ENCODE data around the gene PLEK. TPM values are rescaled to one million over a fixed set of nuclear protein-coding genes. Genes with fewer than 3 reads are reported as not detected.

Gene PLEK
- total and polyA plus RNA-seq, 9 of the 15 experiments (the other 6 are each of a cell fraction or from before 2014, with no cell fraction given) = 0.14 to 1.2 (median 0.36) TPM

DNA sequence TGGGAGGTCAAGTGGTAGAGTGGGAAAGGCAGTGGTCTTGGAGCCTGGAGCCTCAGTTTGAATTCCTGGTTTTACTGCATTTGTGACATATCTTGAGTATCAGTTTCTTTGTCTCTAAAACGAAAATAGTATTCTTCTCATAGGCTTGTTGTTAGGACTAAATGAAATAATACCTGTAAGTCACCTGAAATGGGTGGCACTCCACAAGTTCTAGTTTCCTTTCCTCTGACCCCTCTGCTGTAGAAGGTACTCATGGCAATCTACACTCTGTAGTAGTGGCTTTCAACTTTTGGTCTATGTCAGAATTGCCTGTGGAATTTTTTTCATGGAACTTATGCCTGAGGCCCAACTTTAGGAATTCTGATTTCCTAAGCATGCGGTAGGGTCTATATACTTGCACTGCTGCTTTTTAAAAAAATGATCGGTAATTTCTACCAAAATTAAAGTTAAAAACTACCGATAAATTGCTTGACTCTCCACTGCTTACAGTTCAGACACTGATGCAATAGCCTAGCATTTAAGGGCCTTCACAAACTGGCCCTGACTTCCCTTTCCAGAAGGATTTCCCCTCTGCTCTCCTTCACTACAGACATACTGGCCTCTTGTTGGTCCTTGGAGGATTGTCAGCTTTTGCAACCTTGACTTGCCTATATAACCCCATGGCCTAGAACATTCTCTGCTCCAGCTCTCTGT lies 47.2 kb downstream of the PLEK start (continued):
- no peak for TF ChIP-seq XRCC5 (IDR thresholded peaks at IDR 0.05; ENCODE audit: low read depth, low read length)

DNA sequence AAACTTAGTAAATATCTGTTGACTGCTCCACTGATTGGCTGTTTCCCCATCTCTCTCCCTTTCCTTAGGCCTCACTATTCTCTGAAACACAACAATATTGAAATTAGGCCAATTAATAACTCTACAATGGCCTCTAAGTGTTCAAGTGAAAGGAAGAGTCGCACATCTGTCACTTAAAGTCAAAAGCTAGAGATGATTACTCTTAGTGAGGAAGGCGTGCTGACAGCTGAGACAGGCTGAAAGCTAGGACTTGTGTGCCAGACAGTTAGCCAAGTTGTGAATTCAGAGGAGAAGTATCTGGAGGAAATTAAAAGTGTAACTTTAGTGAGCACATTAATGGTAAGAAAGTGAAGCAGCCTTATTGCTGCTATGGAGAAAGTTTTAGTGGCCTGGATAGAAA lies 48.4 kb downstream of the PLEK start:
- H3K79me2 ChIP-seq (ENCODE audit: control insufficient read depth, insufficient read depth, low read length) = no peaks in the 10 kb centered on the region
- H3K9ac ChIP-seq (ENCODE audit: insufficient read depth in 1 of 2, low read depth in 2 of 2, low read length in 2 of 2) = no peak overlapping the region
- ChIA-PET CTCF (ENCODE audit: low intra/inter-chr PET ratio) (no interaction called here), POLR2A (no interaction called here)
- FAIRE-seq (no peak), ATAC-seq (no peak), DNase-seq (ENCODE audit: extremely low read depth in 1 of 4, low spot score in 3 of 4) (no peak)
- intact Hi-C loops (cut with micrococcal nuclease) (no loop called here), in situ Hi-C loops (cut with MboI) (no loop called here)
- no peaks in the 10 kb centered on the region for H3K9me1 ChIP-seq (ENCODE audit: control insufficient read depth, insufficient read depth, low read length)
- no peaks in the 10 kb centered on the region for H4K20me1 ChIP-seq (replicated peaks; ENCODE audit: control insufficient read depth, insufficient read depth, low read length)
- H3K27ac ChIP-seq (ENCODE audit: extremely low read depth, low read depth, low read length) = no peak overlapping the region
- no peak overlapping the region for H3K4me3 ChIP-seq
- H3K36me3 ChIP-seq (ENCODE audit: control insufficient read depth, insufficient read depth, low read length) = no peaks in the 10 kb centered on the region
- peaks cover 3 to 13% of the 10 kb centered on the region in 2 experiments; a peak in 3 of 5 replicates for H3K4me1 ChIP-seq (replicated peaks in 1 of 2; ENCODE audit: control insufficient read depth in 2 of 2, insufficient read depth in 2 of 2, low read length in 2 of 2)
- no peaks in the 10 kb centered on the region for H3K9me3 ChIP-seq (replicated peaks; ENCODE audit: control insufficient read depth, insufficient read depth, low read depth, low read length)
- WGBS (ENCODE audit: insufficient coverage, low coverage, missing lambda C conversion rate) = 70% methylated on average over 2 of the region's 2 CpGs
- no peaks in the 10 kb centered on the region for H3K27me3 ChIP-seq (ENCODE audit: control insufficient read depth in 2 of 2, insufficient read depth in 2 of 2, low read length in 2 of 2)
- no peak overlapping the region for H2AFZ ChIP-seq (ENCODE audit: low read depth, low read length)
- no TSS peak for BruUV-seq (replicated peaks)
- H3K4me2 ChIP-seq (ENCODE audit: insufficient read depth, low read length) = no peak overlapping the region
- peak; percentile 72 for TF ChIP-seq MEIS2 (IDR thresholded peaks at IDR 0.05; ENCODE audit: partially characterized antibody)
- no peak for TF ChIP-seq ZNF778 (CRISPR knock-in tag; IDR thresholded peaks at IDR 0.05)
- TF ChIP-seq NR3C1 (CRISPR knock-in tag; IDR thresholded peaks at IDR 0.05) = no peak
- TF ChIP-seq, protein P1, sequence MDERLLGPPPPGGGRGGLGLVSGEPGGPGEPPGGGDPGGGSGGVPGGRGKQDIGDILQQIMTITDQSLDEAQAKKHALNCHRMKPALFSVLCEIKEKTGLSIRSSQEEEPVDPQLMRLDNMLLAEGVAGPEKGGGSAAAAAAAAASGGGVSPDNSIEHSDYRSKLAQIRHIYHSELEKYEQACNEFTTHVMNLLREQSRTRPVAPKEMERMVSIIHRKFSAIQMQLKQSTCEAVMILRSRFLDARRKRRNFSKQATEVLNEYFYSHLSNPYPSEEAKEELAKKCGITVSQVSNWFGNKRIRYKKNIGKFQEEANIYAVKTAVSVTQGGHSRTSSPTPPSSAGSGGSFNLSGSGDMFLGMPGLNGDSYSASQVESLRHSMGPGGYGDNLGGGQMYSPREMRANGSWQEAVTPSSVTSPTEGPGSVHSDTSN (CRISPR knock-in tag; IDR thresholded peaks at IDR 0.05; ENCODE audit: low read depth) = no peak
- TF ChIP-seq, protein P1 (tag; conservative IDR thresholded peaks at IDR 0.05; ENCODE audit: low read depth) = peak; percentile 87
- TF ChIP-seq, protein P2, sequence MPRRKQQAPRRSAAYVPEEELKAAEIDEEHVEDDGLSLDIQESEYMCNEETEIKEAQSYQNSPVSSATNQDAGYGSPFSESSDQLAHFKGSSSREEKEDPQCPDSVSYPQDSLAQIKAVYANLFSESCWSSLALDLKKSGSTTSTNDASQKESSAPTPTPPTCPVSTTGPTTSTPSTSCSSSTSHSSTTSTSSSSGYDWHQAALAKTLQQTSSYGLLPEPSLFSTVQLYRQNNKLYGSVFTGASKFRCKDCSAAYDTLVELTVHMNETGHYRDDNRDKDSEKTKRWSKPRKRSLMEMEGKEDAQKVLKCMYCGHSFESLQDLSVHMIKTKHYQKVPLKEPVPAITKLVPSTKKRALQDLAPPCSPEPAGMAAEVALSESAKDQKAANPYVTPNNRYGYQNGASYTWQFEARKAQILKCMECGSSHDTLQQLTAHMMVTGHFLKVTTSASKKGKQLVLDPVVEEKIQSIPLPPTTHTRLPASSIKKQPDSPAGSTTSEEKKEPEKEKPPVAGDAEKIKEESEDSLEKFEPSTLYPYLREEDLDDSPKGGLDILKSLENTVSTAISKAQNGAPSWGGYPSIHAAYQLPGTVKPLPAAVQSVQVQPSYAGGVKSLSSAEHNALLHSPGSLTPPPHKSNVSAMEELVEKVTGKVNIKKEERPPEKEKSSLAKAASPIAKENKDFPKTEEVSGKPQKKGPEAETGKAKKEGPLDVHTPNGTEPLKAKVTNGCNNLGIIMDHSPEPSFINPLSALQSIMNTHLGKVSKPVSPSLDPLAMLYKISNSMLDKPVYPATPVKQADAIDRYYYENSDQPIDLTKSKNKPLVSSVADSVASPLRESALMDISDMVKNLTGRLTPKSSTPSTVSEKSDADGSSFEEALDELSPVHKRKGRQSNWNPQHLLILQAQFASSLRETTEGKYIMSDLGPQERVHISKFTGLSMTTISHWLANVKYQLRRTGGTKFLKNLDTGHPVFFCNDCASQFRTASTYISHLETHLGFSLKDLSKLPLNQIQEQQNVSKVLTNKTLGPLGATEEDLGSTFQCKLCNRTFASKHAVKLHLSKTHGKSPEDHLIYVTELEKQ (CRISPR knock-in tag; IDR thresholded peaks at IDR 0.05) = peak; percentile 63; the same call in 1 of the 2 replicates
- TF ChIP-seq SRSF7 (optimal IDR thresholded peaks at IDR 0.05; ENCODE audit: low read depth, low read length) = no peak
- TF ChIP-seq NR2F6 (CRISPR knock-in tag; IDR thresholded peaks at IDR 0.05) = no peak
- TF ChIP-seq ZNF133 (CRISPR knock-in tag; IDR thresholded peaks at IDR 0.05) = no peak
- no peak for TF ChIP-seq U2AF1 (optimal IDR thresholded peaks at IDR 0.05; ENCODE audit: low read depth, low read length)
